HK-2 (cell line): Measurements from ENCODE around the gene PCYOX1L.

Source experiments
- DNase-seq: peaks from one replicate; pipeline ENCODE4 v3.0.0-alpha.2; 2018; ENCODE audit not compliant: unreplicated experiment

The PCYOX1L gene

GRCh38 chr5:149407323-149408251, 49.7 kb downstream of the PCYOX1L start:
- no peak for DNase-seq

- no peak for DNase-seq
These were observed 50.6 kb downstream of the PCYOX1L start for GRCh38 chr5:149408252-149409099.

- DNase-seq, result no peak
These were observed 51.6 kb downstream of the PCYOX1L start for GRCh38 chr5:149409268-149409948.

- no peak for DNase-seq
These were observed 52.2 kb downstream of the PCYOX1L start for GRCh38 chr5:149410071-149410470.

- no peak for DNase-seq
These were observed 53.0 kb downstream of the PCYOX1L start for GRCh38 chr5:149410721-149411432.

- DNase-seq, result no peak
These were observed 54.1 kb downstream of the PCYOX1L start for GRCh38 chr5:149411738-149412519.

- DNase-seq, result no peak
These were observed 55.1 kb downstream of the PCYOX1L start for GRCh38 chr5:149412783-149413476.

GRCh38 chr5:149413477-149414210, 55.8 kb downstream of the PCYOX1L start:
- no peak for DNase-seq

- no peak for DNase-seq
These were observed 56.7 kb downstream of the PCYOX1L start for GRCh38 chr5:149414405-149415065.

GRCh38 chr5:149415066-149415967, 57.5 kb downstream of the PCYOX1L start:
- DNase-seq, result no peak

- DNase-seq, result no peak
These were observed 59.3 kb downstream of the PCYOX1L start for GRCh38 chr5:149416987-149417710.

- DNase-seq, result no peak
These were observed 60.0 kb downstream of the PCYOX1L start for GRCh38 chr5:149417711-149418368.

- no peak for DNase-seq
These were observed 61.2 kb downstream of the PCYOX1L start for GRCh38 chr5:149418910-149419531.
